Activated CD4-positive, alpha-beta memory T cell treated with anti-CD3 and anti-CD28 coated beads for 36 hours (primary cell): Measurements from ENCODE around the gene HIP1R. TPM values are rescaled to one million over a fixed set of nuclear protein-coding genes. Genes with fewer than 3 reads are reported as not detected.

Experiments
- CTCF ChIA-PET: fragments of 350-600 bp; sonication (Branson Sonifier 250); formaldehyde crosslinking; loops from one replicate; lab custom pipeline; 2021; ENCODE audit warnings: antibody characterized with exemption, inconsistent platforms; lab: Charles Lee
- POLR2A ChIA-PET: fragments of 350-600 bp; sonication (Branson Sonifier 250); formaldehyde crosslinking; loops from one replicate; lab custom pipeline; 2021; ENCODE audit warnings: antibody characterized with exemption; lab: Charles Lee
- DNase-seq: peaks from one replicate; pipeline ENCODE4 v3.0.0-alpha.2; 2020
- H3K27ac Mint-ChIP-seq: one replicate; pipeline ENCODE4 v1.8.0; 2021; ENCODE audit warnings: mixed read lengths
- H3K27me3 Mint-ChIP-seq: one replicate; pipeline ENCODE4 v1.8.0; 2021; ENCODE audit warnings: mixed read lengths
- H3K36me3 Mint-ChIP-seq: one replicate; pipeline ENCODE4 v1.8.0; 2021; ENCODE audit warnings: mixed read lengths
- H3K4me1 Mint-ChIP-seq: one replicate; pipeline ENCODE4 v1.8.0; 2021; ENCODE audit warnings: low read depth, mixed read lengths
- H3K4me3 Mint-ChIP-seq: one replicate; pipeline ENCODE4 v1.8.0; 2021; ENCODE audit warnings: mild to moderate bottlenecking, mixed read lengths
- H3K9me3 Mint-ChIP-seq: one replicate; pipeline ENCODE4 v1.8.0; 2021; ENCODE audit warnings: mixed read lengths
- intact Hi-C: fragments of 100-400 bp; cut with micrococcal nuclease; formaldehyde crosslinking; loops from one replicate; pipeline ENCODE4 v1.15.1; 2023
- total RNA-seq, 2 experiments: library from RNA; stranded (reverse); gene quantifications; one replicate each; pipeline ENCODE4 v1.2.3, GENCODE V29; 2021

Gene HIP1R
- total RNA-seq, 2 experiments from 2014 or later: 19.3 to 22.2 TPM

GRCh38 chr12:122850695-122851350 lies 15.6 kb downstream of the HIP1R start:
- Mint-ChIP-seq H3K4me3 (no peak overlapping the region), H3K36me3 (no peaks in the 10 kb centered on the region), H3K27me3 (no peaks in the 10 kb centered on the region), H3K27ac (no peak overlapping the region), H3K4me1 (no peaks in the 10 kb centered on the region), H3K9me3 (no peaks in the 10 kb centered on the region)
- intact Hi-C loops: no loop called here
- no peak for DNase-seq
- ChIA-PET POLR2A (no interaction called here), CTCF (no interaction called here)

- no peak for DNase-seq
- no peak overlapping the region for H3K4me3 Mint-ChIP-seq
- ChIA-PET CTCF (no interaction called here), POLR2A (no interaction called here)
- H3K4me1 Mint-ChIP-seq: no peaks in the 10 kb centered on the region
- no peaks in the 10 kb centered on the region for H3K9me3 Mint-ChIP-seq
- intact Hi-C loops: no loop called here
- H3K27ac Mint-ChIP-seq: no peak overlapping the region
- no peaks in the 10 kb centered on the region for H3K27me3 Mint-ChIP-seq
- no peaks in the 10 kb centered on the region for H3K36me3 Mint-ChIP-seq
Observed at GRCh38 chr12:122851820-122852219, 16.6 kb downstream of the HIP1R start.

- peaks cover 1% of the 10 kb centered on the region for H3K36me3 Mint-ChIP-seq
- ChIA-PET POLR2A (no interaction called here), CTCF (no interaction called here)
- no peak for DNase-seq
- H3K4me1 Mint-ChIP-seq: no peaks in the 10 kb centered on the region
- no peak overlapping the region for H3K27ac Mint-ChIP-seq
- H3K27me3 Mint-ChIP-seq: no peaks in the 10 kb centered on the region
- intact Hi-C loops: no loop called here
- no peak overlapping the region for H3K4me3 Mint-ChIP-seq
- no peaks in the 10 kb centered on the region for H3K9me3 Mint-ChIP-seq
Observed at GRCh38 chr12:122852336-122853275, 17.3 kb downstream of the HIP1R start.

GRCh38 chr12:122853582-122854245 lies 18.5 kb downstream of the HIP1R start:
- no peaks in the 10 kb centered on the region for H3K9me3 Mint-ChIP-seq
- ChIA-PET POLR2A (no interaction called here), CTCF (interaction anchor here (1.1 to 1.4 kb wide), 2 partner anchors 9 to 99 kb away, joined by 3 to 5 read pairs; no protein-coding TSS in a partner anchor)
- no peak overlapping the region for H3K27ac Mint-ChIP-seq
- H3K4me1 Mint-ChIP-seq: no peaks in the 10 kb centered on the region
- peaks cover 2% of the 10 kb centered on the region for H3K36me3 Mint-ChIP-seq
- intact Hi-C loops: no loop called here
- H3K4me3 Mint-ChIP-seq: no peak overlapping the region
- DNase-seq: no peak
- no peaks in the 10 kb centered on the region for H3K27me3 Mint-ChIP-seq

- no peak for DNase-seq
- H3K9me3 Mint-ChIP-seq: no peaks in the 10 kb centered on the region
- no peaks in the 10 kb centered on the region for H3K27me3 Mint-ChIP-seq
- intact Hi-C loops: no loop called here
- no peak overlapping the region for H3K27ac Mint-ChIP-seq
- H3K4me1 Mint-ChIP-seq: no peaks in the 10 kb centered on the region
- H3K36me3 Mint-ChIP-seq: peaks cover 2% of the 10 kb centered on the region
- POLR2A ChIA-PET: interaction anchor here (0.6 kb wide), 1 partner anchor 94 kb away, joined by 4 read pairs; no protein-coding TSS in a partner anchor
- H3K4me3 Mint-ChIP-seq: no peak overlapping the region
- CTCF ChIA-PET: interaction anchor here (1.1 to 1.4 kb wide), 2 partner anchors 8 to 98 kb away, joined by 3 to 5 read pairs; no protein-coding TSS in a partner anchor
Observed at GRCh38 chr12:122854554-122854953, 19.3 kb downstream of the HIP1R start.

- DNase-seq: no peak
- ChIA-PET POLR2A (no interaction called here), CTCF (interaction anchor here (1.5 kb wide), 1 partner anchor 97 kb away, joined by 9 read pairs; no protein-coding TSS in a partner anchor)
- Mint-ChIP-seq H3K27me3 (no peaks in the 10 kb centered on the region), H3K27ac (no peak overlapping the region), H3K36me3 (peaks cover 2% of the 10 kb centered on the region), H3K4me1 (no peaks in the 10 kb centered on the region), H3K9me3 (no peaks in the 10 kb centered on the region), H3K4me3 (no peak overlapping the region)
- intact Hi-C loops: no loop called here
Observed at GRCh38 chr12:122855071-122855829, 20.0 kb downstream of the HIP1R start.

- Mint-ChIP-seq H3K36me3 (peaks cover 2% of the 10 kb centered on the region), H3K9me3 (no peaks in the 10 kb centered on the region), H3K27ac (no peak overlapping the region), H3K27me3 (no peaks in the 10 kb centered on the region), H3K4me1 (no peaks in the 10 kb centered on the region), H3K4me3 (no peak overlapping the region)
- DNase-seq: no peak
- CTCF ChIA-PET: interaction anchor here (0.6 to 1.5 kb wide), 2 partner anchors 97 to 140 kb away, joined by 3 to 9 read pairs; no protein-coding TSS in a partner anchor
- intact Hi-C loops: no loop called here
- POLR2A ChIA-PET: interaction anchor here (1.1 kb wide), 1 partner anchor 21 kb away, joined by 3 read pairs; the partner anchor contains the start of gene HIP1R
Observed at GRCh38 chr12:122855928-122856831, 20.9 kb downstream of the HIP1R start.

- DNase-seq: no peak
- intact Hi-C loops: no loop called here
- Mint-ChIP-seq H3K9me3 (no peaks in the 10 kb centered on the region), H3K27me3 (no peaks in the 10 kb centered on the region), H3K4me3 (no peak overlapping the region), H3K4me1 (no peaks in the 10 kb centered on the region), H3K27ac (no peak overlapping the region), H3K36me3 (peaks cover 2% of the 10 kb centered on the region)
- ChIA-PET POLR2A (interaction anchor here (1.1 kb wide), 1 partner anchor 22 kb away, joined by 3 read pairs; the partner anchor contains the start of gene HIP1R), CTCF (interaction anchor here (1.0 to 8.7 kb wide), 4 partner anchors 14 to 96 kb away, joined by 3 to 239 read pairs (median 6); no protein-coding TSS in a partner anchor)
Observed at GRCh38 chr12:122856999-122857671, 21.9 kb downstream of the HIP1R start.

GRCh38 chr12:122858171-122858570 lies 22.9 kb downstream of the HIP1R start:
- DNase-seq: no peak
- Mint-ChIP-seq H3K27me3 (no peaks in the 10 kb centered on the region), H3K9me3 (no peaks in the 10 kb centered on the region), H3K27ac (no peak overlapping the region), H3K36me3 (peaks cover 2% of the 10 kb centered on the region), H3K4me1 (no peaks in the 10 kb centered on the region), H3K4me3 (no peak overlapping the region)
- ChIA-PET POLR2A (no interaction called here), CTCF (interaction anchor here (1.0 to 8.7 kb wide), 2 partner anchors 13 to 94 kb away, joined by 3 to 239 read pairs; no protein-coding TSS in a partner anchor)
- intact Hi-C loops: no loop called here
